ENCODE data around the gene LHPP.

LHPP gene

DNA sequence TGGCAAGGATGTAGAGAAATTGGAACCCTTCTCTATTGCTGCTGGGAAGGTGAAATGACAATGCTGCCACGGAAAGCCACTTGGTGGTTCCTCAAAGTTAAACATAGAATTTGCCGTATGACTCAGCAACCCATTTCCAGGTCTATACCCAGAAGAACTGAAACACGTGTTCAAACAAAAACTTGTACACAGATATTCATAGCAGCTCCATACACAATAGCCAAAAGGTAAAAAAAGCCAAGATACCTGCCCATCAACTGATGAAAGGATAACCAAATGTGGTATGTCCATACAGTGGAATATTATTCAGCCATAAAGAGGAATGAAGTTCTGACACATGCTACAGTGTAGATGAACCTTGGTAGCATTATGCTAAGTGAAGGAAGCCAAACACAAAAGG lies 39.1 kb downstream of the LHPP start:
- DNase-seq = no peak

- no peak for DNase-seq
Measured at GRCh38 chr10:124504711-124505110, 43.1 kb downstream of the LHPP start.

GRCh38 chr10:124505279-124505678 lies 43.7 kb downstream of the LHPP start:
- DNase-seq = no peak

DNA sequence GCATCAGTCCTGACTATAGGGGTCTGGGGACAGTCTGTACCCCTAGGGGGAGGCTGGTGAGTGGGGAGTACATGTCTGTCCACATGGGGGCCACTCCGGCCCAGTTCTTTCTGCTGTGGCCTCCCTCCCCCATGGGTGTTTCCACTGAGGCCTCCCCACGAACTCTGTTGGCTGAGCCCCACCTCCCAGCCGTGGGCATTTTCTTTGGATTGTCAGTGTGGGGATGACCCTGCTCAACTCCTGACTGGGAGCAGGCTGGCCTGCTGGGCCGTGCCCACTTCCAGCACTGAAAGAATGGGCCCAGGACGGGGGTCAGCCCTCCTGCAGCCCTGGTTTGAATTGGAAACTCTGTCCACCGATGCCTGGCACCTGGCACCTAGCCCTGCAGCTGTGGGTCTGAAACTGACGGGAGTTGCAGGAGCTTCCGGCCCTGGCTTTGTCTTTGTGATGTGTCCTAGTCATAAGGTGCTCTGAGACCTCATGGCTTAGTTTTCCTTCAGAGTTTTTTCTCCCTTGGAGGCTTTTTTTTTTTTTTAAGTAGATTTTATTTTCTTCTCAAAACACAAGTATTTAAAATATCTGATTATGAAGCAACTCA lies 46.5 kb downstream of the LHPP start:
- no peak for DNase-seq

- no peak for DNase-seq
Measured at GRCh38 chr10:124508907-124509454, 47.4 kb downstream of the LHPP start.

DNA sequence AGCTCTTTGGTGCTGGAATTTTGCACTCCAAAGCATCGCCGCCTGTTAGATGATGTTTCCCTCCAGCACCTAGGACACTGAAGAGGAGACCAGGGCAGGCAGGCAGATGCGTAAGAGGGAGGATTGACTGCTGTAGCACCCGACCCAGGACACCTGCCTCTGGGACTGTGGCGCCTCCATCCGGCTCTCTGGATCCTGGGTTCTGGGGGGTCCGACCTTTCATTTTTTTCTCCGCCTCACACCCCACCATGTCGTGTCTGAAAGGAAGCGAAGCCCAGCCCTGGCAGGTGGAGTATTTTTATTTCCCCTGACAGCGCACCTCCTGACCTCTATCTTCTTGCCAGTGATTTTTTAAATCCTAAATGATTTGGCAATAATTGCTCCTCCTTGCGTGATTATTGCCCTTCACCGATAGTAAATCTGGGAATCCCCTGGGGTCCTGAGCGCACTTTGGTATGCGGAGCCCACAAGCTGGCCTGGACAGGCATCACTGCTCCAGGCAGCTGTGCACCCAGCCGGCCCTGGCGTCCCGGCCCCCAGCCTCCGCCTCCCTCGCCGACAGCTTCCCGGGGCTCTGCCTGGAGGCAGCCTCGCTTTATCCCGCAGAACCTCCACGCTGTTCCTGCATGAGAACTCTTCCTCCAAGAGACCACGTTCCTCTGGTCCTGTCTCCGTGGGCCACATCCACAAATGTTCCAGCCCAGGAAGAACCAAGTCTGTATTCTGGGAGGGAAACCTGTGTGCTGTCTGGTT lies 48.4 kb downstream of the LHPP start:
- DNase-seq = no peak

DNA sequence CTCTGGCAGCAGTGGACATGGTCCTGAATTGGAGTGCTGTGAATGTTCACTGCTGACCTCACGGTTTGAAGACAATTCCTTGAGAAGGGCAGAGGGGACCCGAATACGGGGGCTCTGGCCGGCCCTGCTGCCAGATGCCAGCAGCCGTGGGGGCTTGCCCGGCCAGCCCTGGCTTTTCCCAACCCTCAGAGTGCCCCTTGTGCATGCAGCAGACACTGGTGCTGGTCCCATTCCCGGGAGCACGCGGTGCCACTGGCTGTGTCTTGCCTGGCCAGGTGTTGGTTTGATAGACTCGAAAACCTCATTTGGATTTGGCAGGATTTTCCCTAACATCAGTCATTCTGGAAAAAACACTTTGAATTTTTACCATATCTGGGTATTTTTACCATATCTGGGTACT lies 49.1 kb downstream of the LHPP start:
- no peak for DNase-seq

DNA sequence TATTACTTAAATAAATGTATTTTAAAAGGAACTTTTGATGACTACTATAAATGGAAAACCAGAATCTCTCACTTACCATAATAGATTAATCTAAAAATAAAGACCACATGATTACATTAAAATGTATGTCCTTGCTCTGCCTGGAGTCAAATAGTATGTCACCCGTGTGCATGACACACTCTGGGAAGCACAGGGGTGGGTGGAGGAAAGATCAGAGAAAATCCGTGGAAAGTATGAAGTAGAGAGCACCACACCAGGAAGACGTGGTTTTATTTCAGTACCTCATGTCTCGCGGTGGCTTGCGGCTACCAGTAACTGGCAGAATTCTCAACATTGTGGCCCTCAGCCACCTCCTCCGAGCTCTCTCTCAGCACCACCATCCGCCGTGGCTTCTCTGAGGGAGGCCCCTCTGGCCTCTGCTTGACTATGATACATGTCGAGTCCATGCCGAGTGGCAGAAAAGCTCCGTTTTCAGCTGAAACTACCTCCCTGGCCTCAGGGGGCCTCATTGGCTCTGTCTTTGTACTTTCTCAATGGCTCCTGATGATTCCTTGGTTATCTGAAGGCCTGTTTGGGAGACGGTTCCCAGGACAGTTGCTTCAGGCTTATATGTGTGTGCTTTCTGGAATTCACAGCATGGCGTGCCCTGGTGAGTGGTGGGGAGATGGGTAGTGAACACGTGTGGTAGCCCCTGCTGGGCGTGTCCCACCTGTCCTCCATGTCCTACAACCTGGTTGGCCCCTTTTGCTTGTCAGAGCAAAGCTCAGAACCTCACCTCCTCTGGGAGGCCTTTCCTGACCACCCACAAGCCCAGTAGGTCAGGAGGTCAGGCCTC lies 49.8 kb downstream of the LHPP start:
- DNase-seq = no peak

GRCh38 chr10:124512040-124512428 lies 50.4 kb downstream of the LHPP start:
- DNase-seq = no peak

GRCh38 chr10:124512600-124512999 lies 51.0 kb downstream of the LHPP start:
- DNase-seq = no peak

- DNase-seq = no peak
Measured at GRCh38 chr10:124515244-124515970, 53.8 kb downstream of the LHPP start.

GRCh38 chr10:124516181-124516580 lies 54.6 kb downstream of the LHPP start:
- DNase-seq = no peak

- no peak for DNase-seq
Measured at GRCh38 chr10:124516746-124517397, 55.2 kb downstream of the LHPP start.

- DNase-seq = no peak
Measured at GRCh38 chr10:124517461-124517860, 55.8 kb downstream of the LHPP start.

DNA sequence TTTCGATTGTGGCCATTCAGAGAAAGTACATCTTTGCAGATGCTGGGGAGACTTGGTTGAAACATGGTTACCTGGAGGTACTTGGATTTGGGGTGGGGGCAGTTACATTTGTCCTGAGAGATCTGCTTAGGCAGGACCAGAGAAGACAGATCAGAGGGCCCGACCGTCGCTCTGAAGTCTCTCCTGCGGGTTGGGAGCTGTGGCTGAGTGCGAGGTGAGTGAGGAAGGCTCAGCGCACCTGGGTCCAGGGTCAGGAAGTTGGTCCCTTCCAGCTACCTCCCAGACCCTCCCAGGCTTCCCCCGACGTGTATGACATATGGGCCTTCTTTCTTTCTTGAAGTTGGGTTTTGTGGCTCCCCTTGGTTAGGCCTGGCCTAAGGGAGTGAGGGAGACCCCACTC lies 56.3 kb downstream of the LHPP start:
- no peak for DNase-seq

- no peak for DNase-seq
Measured at GRCh38 chr10:124518366-124518765, 56.7 kb downstream of the LHPP start.

- no peak for DNase-seq
Measured at GRCh38 chr10:124520558-124521428, 59.2 kb downstream of the LHPP start.

- DNase-seq = no peak
Measured at GRCh38 chr10:124521429-124521871, 59.8 kb downstream of the LHPP start.

GRCh38 chr10:124522131-124522932 lies 60.7 kb downstream of the LHPP start:
- DNase-seq = no peak

All from NCI-H1092 (cell line).